ENCODE data around the gene PIWIL4. TPM values are rescaled to one million over a fixed set of nuclear protein-coding genes. Genes with fewer than 3 reads are reported as not detected.
A peak's percentile ranks its signal among the peaks of the same experiment; 100 is the strongest.
"Not testable (repeated sequence)": the region's sequence is repeated elsewhere in the genome, so short reads cannot be mapped to it uniquely, and the experiment has no call there.

The PIWIL4 gene
- total RNA-seq, 6 experiments from 2014 or later = 0.12 to 0.43 (median 0.28) TPM

GRCh38 chr11:94638902-94639373 is 71.8 kb downstream of the PIWIL4 start:
- DNase-seq = peak; percentile 31
- H3K27me3 Mint-ChIP-seq (ENCODE audit: insufficient read depth) = peaks cover 6% of the 10 kb centered on the region
- H3K9me3 Mint-ChIP-seq = no peaks in the 10 kb centered on the region
- H3K4me3 Mint-ChIP-seq = peak overlapping the region; percentile 77
- H3K36me3 Mint-ChIP-seq (ENCODE audit: low read depth) = no peaks in the 10 kb centered on the region
- H3K4me1 Mint-ChIP-seq (ENCODE audit: low read depth) = peaks cover 25% of the 10 kb centered on the region
- TF ChIP-seq CTCF (IDR thresholded peaks at IDR 0.05) = no peak
- peak overlapping the region; percentile 66 for H3K27ac Mint-ChIP-seq

- H3K4me3 Mint-ChIP-seq = no peak overlapping the region
- no peak overlapping the region for H3K27ac Mint-ChIP-seq
- peaks cover 6% of the 10 kb centered on the region for H3K27me3 Mint-ChIP-seq (ENCODE audit: insufficient read depth)
- H3K36me3 Mint-ChIP-seq (ENCODE audit: low read depth) = no peaks in the 10 kb centered on the region
- DNase-seq = no peak
- H3K9me3 Mint-ChIP-seq = no peaks in the 10 kb centered on the region
- peaks cover 25% of the 10 kb centered on the region for H3K4me1 Mint-ChIP-seq (ENCODE audit: low read depth)
- TF ChIP-seq CTCF (IDR thresholded peaks at IDR 0.05) = no peak
Measured at GRCh38 chr11:94639901-94640721, 72.9 kb downstream of the PIWIL4 start.

GRCh38 chr11:94641167-94641761 is 74.1 kb downstream of the PIWIL4 start:
- H3K27ac Mint-ChIP-seq = no peak overlapping the region
- no peaks in the 10 kb centered on the region for H3K9me3 Mint-ChIP-seq
- no peak for DNase-seq
- no peaks in the 10 kb centered on the region for H3K36me3 Mint-ChIP-seq (ENCODE audit: low read depth)
- H3K4me1 Mint-ChIP-seq (ENCODE audit: low read depth) = peaks cover 25% of the 10 kb centered on the region
- peaks cover 6% of the 10 kb centered on the region for H3K27me3 Mint-ChIP-seq (ENCODE audit: insufficient read depth)
- no peak overlapping the region for H3K4me3 Mint-ChIP-seq
- TF ChIP-seq CTCF (IDR thresholded peaks at IDR 0.05) = no peak

- peaks cover 15% of the 10 kb centered on the region for H3K4me1 Mint-ChIP-seq (ENCODE audit: low read depth)
- H3K27me3 Mint-ChIP-seq (ENCODE audit: insufficient read depth) = peaks cover 11% of the 10 kb centered on the region
- H3K36me3 Mint-ChIP-seq (ENCODE audit: low read depth); H3K4me3 Mint-ChIP-seq; H3K9me3 Mint-ChIP-seq; DNase-seq; H3K27ac Mint-ChIP-seq: not testable (repeated sequence)
Measured at GRCh38 chr11:94643186-94643585, 76.0 kb downstream of the PIWIL4 start.

- no peak for TF ChIP-seq CTCF (IDR thresholded peaks at IDR 0.05)
- Mint-ChIP-seq H3K4me3 (no peak overlapping the region), H3K9me3 (no peaks in the 10 kb centered on the region), H3K36me3 (ENCODE audit: low read depth) (no peaks in the 10 kb centered on the region), H3K27me3 (ENCODE audit: insufficient read depth) (peaks cover 5% of the 10 kb centered on the region), H3K27ac (no peak overlapping the region), H3K4me1 (ENCODE audit: low read depth) (peaks cover 19% of the 10 kb centered on the region)
- no peak for DNase-seq
Measured at GRCh38 chr11:94647926-94648325, 80.8 kb downstream of the PIWIL4 start.

GRCh38 chr11:94648789-94649188 is 81.6 kb downstream of the PIWIL4 start:
- H3K9me3 Mint-ChIP-seq = no peaks in the 10 kb centered on the region
- DNase-seq = no peak
- H3K27me3 Mint-ChIP-seq (ENCODE audit: insufficient read depth) = peaks cover 4% of the 10 kb centered on the region
- no peaks in the 10 kb centered on the region for H3K36me3 Mint-ChIP-seq (ENCODE audit: low read depth)
- H3K4me1 Mint-ChIP-seq (ENCODE audit: low read depth) = peaks cover 19% of the 10 kb centered on the region
- no peak for TF ChIP-seq CTCF (IDR thresholded peaks at IDR 0.05)
- no peak overlapping the region for H3K27ac Mint-ChIP-seq
- no peak overlapping the region for H3K4me3 Mint-ChIP-seq
